GM12874 (cell line): Measurements from ENCODE around the gene TFCP2L1.

ENCODE experiments used
- CTCF ChIP-seq: IDR thresholded peaks from 2 replicates; pipeline ENCODE4 v1.5.1; 2011; ENCODE audit warnings: low read depth, mild to moderate bottlenecking, control low read depth, low read length, moderate library complexity; ENCODE audit not compliant: insufficient read depth

TFCP2L1 gene

GRCh38 chr2:121237336-121237979 is 47.5 kb downstream of the TFCP2L1 start:
- no peak for TF ChIP-seq CTCF

GRCh38 chr2:121236650-121237180 is 48.3 kb downstream of the TFCP2L1 start:
- no peak for TF ChIP-seq CTCF

- no peak for TF ChIP-seq CTCF
These were observed 48.8 kb downstream of the TFCP2L1 start for GRCh38 chr2:121236101-121236640.

GRCh38 chr2:121235542-121235941 is 49.5 kb downstream of the TFCP2L1 start:
- no peak for TF ChIP-seq CTCF

GRCh38 chr2:121234791-121235190 is 50.2 kb downstream of the TFCP2L1 start:
- no peak for TF ChIP-seq CTCF

GRCh38 chr2:121234144-121234543 is 50.9 kb downstream of the TFCP2L1 start:
- TF ChIP-seq CTCF = no peak

GRCh38 chr2:121233486-121234110 is 51.4 kb downstream of the TFCP2L1 start:
- no peak for TF ChIP-seq CTCF
